K562 (cell line): ENCODE data around the gene DENND6B. TPM values are rescaled to one million over a fixed set of nuclear protein-coding genes. Genes with fewer than 3 reads are reported as not detected.
A peak's percentile ranks its signal among the peaks of the same experiment; 100 is the strongest.

ENCODE experiments used
- ATAC-seq: fragments of 200-7000 bp; cut with Tn5 transposase; 3 replicates; pipeline ENCODE4 v1.9.1; 2020; ENCODE audit warnings: moderate library complexity
- BruUV-seq: library from RNA; stranded (reverse); fragments of 400-500 nt; replicated peaks from 2 replicates; lab custom pipeline; 2021; lab: Mats Ljungman, UMichigan
- CTCF ChIA-PET: fragments of 300-600 bp; formaldehyde crosslinking; extraction: SDS; loops from one replicate; lab custom pipeline; 2021; ENCODE audit warnings: low intra/inter-chr PET ratio; lab: Yijun Ruan, JAX
- POLR2A ChIA-PET: fragments of 300-600, 350-650 bp; sonication (Branson Sonifier 250); formaldehyde crosslinking; extraction: SDS; loops from one replicate; lab custom pipeline; 2021; ENCODE audit warnings: antibody characterized with exemption, inconsistent platforms; lab: Yijun Ruan, JAX
- DNase-seq, 4 experiments: peaks; one replicate each; pipeline versions ENCODE4 v3.0.0 to v3.0.0-alpha.2; 2011 to 2018; ENCODE audit warnings: low spot score in 3 of 4, mixed read lengths in 3 of 4; ENCODE audit errors: extremely low read depth in 1 of 4
- FAIRE-seq: peaks from 2 replicates; lab custom pipeline; 2011; peaks lifted over from hg19 to GRCh38; lab: Jason Lieb, UNC
- H2AFZ ChIP-seq: 2 replicates; pipeline ENCODE4 v1.6.0; 2011; ENCODE audit warnings: low read depth, low read length, control low read depth, inconsistent platforms
- H3K27ac ChIP-seq: fragments of 200-600 bp; 3 replicates; pipeline ENCODE4 v1.8.0; 2011; ENCODE audit warnings: low read depth, mild to moderate bottlenecking, control low read depth, inconsistent platforms, low read length, moderate library complexity, mixed read lengths; ENCODE audit errors: extremely low read depth
- H3K27me3 ChIP-seq, 2 experiments: fragments of 300-600 bp in 1 of 2; 2 replicates in 1 of 2; 3 replicates in 1 of 2; pipeline versions ENCODE4 v1.6.0 to v1.8.0; 2011; ENCODE audit warnings: inconsistent platforms in 2 of 2, low read length in 2 of 2, mild to moderate bottlenecking in 1 of 2, mixed read lengths in 1 of 2, moderate library complexity in 1 of 2; ENCODE audit not compliant: control insufficient read depth in 2 of 2, insufficient read depth in 2 of 2
- H3K36me3 ChIP-seq: fragments of 300-600 bp; 3 replicates; pipeline ENCODE4 v1.8.0; 2011; ENCODE audit warnings: mild to moderate bottlenecking, low read length, inconsistent platforms; ENCODE audit not compliant: control insufficient read depth, insufficient read depth
- H3K4me1 ChIP-seq, 2 experiments: fragments of 200-600 bp in 1 of 2; replicated peaks in 1 of 2; 2 replicates in 1 of 2; 3 replicates in 1 of 2; pipeline versions ENCODE4 v1.5.1 to v1.8.0; 2011; ENCODE audit warnings: inconsistent platforms in 2 of 2, low read length in 2 of 2, mild to moderate bottlenecking in 1 of 2, mixed read lengths in 1 of 2, moderate library complexity in 1 of 2; ENCODE audit not compliant: control insufficient read depth in 2 of 2, insufficient read depth in 2 of 2
- H3K4me2 ChIP-seq: 2 replicates; pipeline ENCODE4 v1.6.1; 2011; ENCODE audit warnings: low read length, control low read depth, inconsistent platforms, mixed read lengths; ENCODE audit not compliant: insufficient read depth
- H3K4me3 ChIP-seq: fragments of 200-600 bp; sonication (generic), shearing (Covaris generic); 2 replicates; pipeline ENCODE4 v1.5.1; 2016; ENCODE audit warnings: control low read depth, inconsistent platforms
- H3K79me2 ChIP-seq: fragments of 200-600 bp; 3 replicates; pipeline ENCODE4 v1.8.0; 2011; ENCODE audit warnings: low read length, inconsistent platforms; ENCODE audit not compliant: control insufficient read depth, insufficient read depth
- H3K9ac ChIP-seq, 2 experiments: 2 replicates each; pipeline versions ENCODE4 v1.6.0 to v1.6.1; 2011; ENCODE audit warnings: low read depth in 2 of 2, low read length in 2 of 2, control low read depth in 1 of 2, inconsistent platforms in 1 of 2, mild to moderate bottlenecking in 1 of 2, mixed read lengths in 1 of 2; ENCODE audit not compliant: insufficient read depth in 1 of 2
- H3K9me1 ChIP-seq: one replicate; pipeline ENCODE4 v1.6.0; 2011; ENCODE audit warnings: inconsistent platforms, mild to moderate bottlenecking, low read length, moderate library complexity; ENCODE audit not compliant: control insufficient read depth, insufficient read depth
- H3K9me3 ChIP-seq: replicated peaks from 2 replicates; pipeline ENCODE4 v1.5.1; 2011; ENCODE audit warnings: low read depth, low read length, inconsistent platforms; ENCODE audit not compliant: control insufficient read depth, insufficient read depth
- H4K20me1 ChIP-seq: replicated peaks from 2 replicates; pipeline ENCODE4 v1.6.1; 2011; ENCODE audit warnings: low read length, inconsistent platforms, mixed read lengths; ENCODE audit not compliant: control insufficient read depth, insufficient read depth
- CBX8 ChIP-seq: fragments of 200-600 bp; sonication (generic); IDR thresholded peaks from 2 replicates; pipeline ENCODE4 v1.6.1; 2012; ENCODE audit warnings: borderline replicate concordance, mixed run types, low read depth, mild to moderate bottlenecking, moderate library complexity, mixed read lengths, low read length, control low read depth, inconsistent platforms; ENCODE audit not compliant: poor library complexity, severe bottlenecking; ENCODE audit errors: extremely low read depth
- CREB3 ChIP-seq: fragments of 450-650 bp; conservative IDR thresholded peaks from 2 replicates; pipeline ENCODE4 v1.6.1; 2016; ENCODE audit warnings: missing genetic modification characterization, low read depth, mild to moderate bottlenecking, missing compliant biosample characterization, moderate library complexity
- FUS ChIP-seq: fragments of 200-400 bp; formaldehyde crosslinking; optimal IDR thresholded peaks from 2 replicates; pipeline ENCODE3; 2017; ENCODE audit warnings: low read depth, low read length
- HIVEP1 ChIP-seq: fragments of 250-450 bp; sonication (Bioruptor Pico); IDR thresholded peaks from 2 replicates; pipeline ENCODE4 v1.4.0; 2020; ENCODE audit warnings: mild to moderate bottlenecking
- HNRNPLL ChIP-seq: fragments of 200-400 bp; formaldehyde crosslinking; IDR thresholded peaks from 2 replicates; pipeline ENCODE4 v1.6.1; 2017; ENCODE audit warnings: low read length, low read depth, mild to moderate bottlenecking; ENCODE audit not compliant: poor library complexity, severe bottlenecking
- JUNB ChIP-seq: fragments of 450-650 bp; formaldehyde crosslinking; conservative IDR thresholded peaks from 2 replicates; pipeline ENCODE4 v1.4.0; 2020; ENCODE audit warnings: mild to moderate bottlenecking
- MECOM ChIP-seq: fragments of 250-450 bp; sonication (Bioruptor Pico); IDR thresholded peaks from 2 replicates; pipeline ENCODE4 v1.8.0; 2022; ENCODE audit warnings: inconsistent platforms
- POLR2AphosphoS2 ChIP-seq: IDR thresholded peaks from 2 replicates; pipeline ENCODE4 v1.6.1; 2012; ENCODE audit warnings: low read length, improper control_type of control experiment
- POU5F1 ChIP-seq: fragments of 150-350 bp; IDR thresholded peaks from 2 replicates; pipeline ENCODE4 v1.6.1; 2014; ENCODE audit warnings: borderline replicate concordance, low read length, low read depth, mild to moderate bottlenecking; ENCODE audit not compliant: partially characterized antibody
- PURB ChIP-seq: sonication (generic); formaldehyde crosslinking; IDR thresholded peaks from 2 replicates; pipeline ENCODE4 v1.9.0; 2021; ENCODE audit warnings: low read depth, mild to moderate bottlenecking, missing genetic modification reagents
- SAFB ChIP-seq: fragments of 200-400 bp; formaldehyde crosslinking; IDR thresholded peaks from 2 replicates; pipeline ENCODE4 v1.6.1; 2017; ENCODE audit warnings: low read depth, low read length, borderline replicate concordance
- SMARCB1 ChIP-seq: IDR thresholded peaks from 2 replicates; pipeline ENCODE4 v1.6.1; 2011; ENCODE audit warnings: improper control_type of control experiment, low read depth; ENCODE audit not compliant: insufficient read length
- STAT5A ChIP-seq: IDR thresholded peaks from 2 replicates; pipeline ENCODE4 v1.6.1; 2012; ENCODE audit warnings: low read length, inconsistent platforms, borderline replicate concordance
- TAF9B ChIP-seq: fragments of 450-650 bp; IDR thresholded peaks from 2 replicates; pipeline ENCODE4 v1.6.1; 2018; ENCODE audit warnings: mild to moderate bottlenecking; ENCODE audit not compliant: partially characterized antibody
- TCFL5 ChIP-seq: fragments of 250-450 bp; sonication (Bioruptor Pico); conservative IDR thresholded peaks from 2 replicates; pipeline ENCODE4 v1.6.1; 2021; ENCODE audit warnings: mild to moderate bottlenecking, moderate library complexity, matching md5 sums
- TFAP4 ChIP-seq: sonication (generic); formaldehyde crosslinking; IDR thresholded peaks from 2 replicates; pipeline ENCODE4 v1.8.0; 2022; ENCODE audit warnings: missing genetic modification reagents, mild to moderate bottlenecking, moderate library complexity, borderline replicate concordance
- TRIM28 ChIP-seq: fragments of 450-650 bp; IDR thresholded peaks from 2 replicates; pipeline ENCODE4 v1.6.1; 2017
- ZBTB34 ChIP-seq: fragments of 250-450 bp; sonication (Bioruptor Pico); IDR thresholded peaks from 2 replicates; pipeline ENCODE4 v1.8.0; 2021; ENCODE audit warnings: mild to moderate bottlenecking, moderate library complexity
- ZNF143 ChIP-seq: sonication (generic); formaldehyde crosslinking; IDR thresholded peaks from 2 replicates; pipeline ENCODE4 v1.9.0; 2022; ENCODE audit warnings: mild to moderate bottlenecking, missing genetic modification reagents
- ZNF445 ChIP-seq: fragments of 250-450 bp; sonication (Bioruptor Pico); IDR thresholded peaks from 2 replicates; pipeline ENCODE4 v1.4.0; 2020; ENCODE audit warnings: low read depth, mild to moderate bottlenecking, moderate library complexity
- WGBS: fragments of 100-300 bp; shearing (Covaris generic); methylation state at CpG from one replicate; pipeline ENCODE4 v1.1.6; 2016; ENCODE audit warnings: low coverage, mixed read lengths; ENCODE audit not compliant: insufficient coverage; ENCODE audit errors: missing lambda C conversion rate; 5-methylcytosine and 5-hydroxymethylcytosine counted together
- in situ Hi-C: fragments of 300-500 bp; cut with MboI; formaldehyde crosslinking; loops from 4 replicates; pipeline ENCODE4 v1.15.0; 2018; ENCODE audit warnings: inconsistent platforms, mixed read lengths
- intact Hi-C: fragments of 100-400 bp; cut with micrococcal nuclease; formaldehyde crosslinking; loops from 2 replicates; pipeline ENCODE4 v1.14.2; 2022
- polyA plus RNA-seq, 8 experiments: library from polyadenylated mRNA; depleted of rRNA in 4 of 8; stranded (reverse) in 5 of 8; unstranded in 3 of 8; fragments of >200 nt; fragmentation: Nextera tagmentation in 2 of 8; fragmentation: Illumina TruSeq in 1 of 8; extraction: Ambion mirVana in 2 of 8; extraction: Trizol in 1 of 8; gene quantifications; 2 replicates each; pipeline versions ENCODE4 v1.2.1 to v1.2.3, GENCODE V29; 2011 to 2014; ENCODE audit warnings: inconsistent platforms in 1 of 8, missing spikeins in 1 of 8
- total RNA-seq, 7 experiments: library from RNA; depleted of rRNA in 6 of 7; stranded (reverse); fragments of >200 nt in 6 of 7; fragmentation: Illumina TruSeq in 2 of 7; extraction: Trizol in 2 of 7; gene quantifications; 2 replicates each; pipeline versions ENCODE4 v1.2.1 to v1.2.3, GENCODE V29; 2011 to 2021; ENCODE audit warnings: low replicate concordance in 1 of 7

DENND6B gene
- total and polyA plus RNA-seq, 9 of the 15 experiments (the other 6 are each of a cell fraction or from before 2014, with no cell fraction given) = 0.07 to 3.7 (median 1.5) TPM

- Histone ChIP-seq H3K27me3 (no peaks in the 10 kb centered on the region), H3K9ac (peak overlapping the region in 1 of 2 experiments; percentile 78; a peak in 2 of 4 replicates), H2AFZ (no peak overlapping the region), H3K4me3 (no peak overlapping the region), H3K79me2 (peaks cover 52% of the 10 kb centered on the region), H3K4me1 (peaks cover 34 to 90% of the 10 kb centered on the region in 2 experiments), H3K9me1 (no peaks in the 10 kb centered on the region), H4K20me1 (no peaks in the 10 kb centered on the region), H3K27ac (no peak overlapping the region), H3K36me3 (no peaks in the 10 kb centered on the region), H3K9me3 (no peaks in the 10 kb centered on the region), H3K4me2 (no peak overlapping the region)
- no peak for ATAC-seq
- CTCF ChIA-PET = no interaction called here
- BruUV-seq = no TSS peak
- 78% methylated on average over 4 of the region's 7 CpGs for WGBS
- in situ Hi-C loops (no loop called here), intact Hi-C loops (no loop called here)
- FAIRE-seq = no peak
- POLR2A ChIA-PET = interaction anchor here (0.6 to 1.8 kb wide), 2 partner anchors 9 to 47 kb away, joined by 4 to 6 read pairs; no protein-coding TSS in a partner anchor
- no peak for DNase-seq
- TF ChIP-seq HIVEP1 (CRISPR knock-in tag) (no peak), TAF9B (no peak), CREB3 (tag) (no peak), TRIM28 (no peak), FUS (no peak), HNRNPLL (no peak), PURB (no peak), SMARCB1 (no peak), CBX8 (no peak), TCFL5 (CRISPR knock-in tag) (no peak), TFAP4 (CRISPR knock-in tag) (no peak), STAT5A (no peak), POLR2AphosphoS2 (no peak), POU5F1 (no peak), ZBTB34 (CRISPR knock-in tag) (no peak), MECOM (no peak), ZNF445 (CRISPR knock-in tag) (no peak), JUNB (CRISPR knock-in tag) (no peak), ZNF143 (CRISPR knock-in tag) (no peak), SAFB (no peak)
Measured at GRCh38 chr22:50303515-50303847, 23.3 kb downstream of the DENND6B start.
